ENCODE measurements around the gene ABHD14A.

- TF ChIP-seq SNAPC2 (CRISPR knock-in tag; IDR thresholded peaks at IDR 0.05) (no peak), TCF7 (IDR thresholded peaks at IDR 0.05; ENCODE audit: low read depth) (no peak), CTCF (CRISPR knock-in tag; IDR thresholded peaks at IDR 0.05) (no peak), ASH2L (IDR thresholded peaks at IDR 0.05; ENCODE audit: insufficient read length, low read depth, low read length) (no peak)
- TF ChIP-seq, protein P1, sequence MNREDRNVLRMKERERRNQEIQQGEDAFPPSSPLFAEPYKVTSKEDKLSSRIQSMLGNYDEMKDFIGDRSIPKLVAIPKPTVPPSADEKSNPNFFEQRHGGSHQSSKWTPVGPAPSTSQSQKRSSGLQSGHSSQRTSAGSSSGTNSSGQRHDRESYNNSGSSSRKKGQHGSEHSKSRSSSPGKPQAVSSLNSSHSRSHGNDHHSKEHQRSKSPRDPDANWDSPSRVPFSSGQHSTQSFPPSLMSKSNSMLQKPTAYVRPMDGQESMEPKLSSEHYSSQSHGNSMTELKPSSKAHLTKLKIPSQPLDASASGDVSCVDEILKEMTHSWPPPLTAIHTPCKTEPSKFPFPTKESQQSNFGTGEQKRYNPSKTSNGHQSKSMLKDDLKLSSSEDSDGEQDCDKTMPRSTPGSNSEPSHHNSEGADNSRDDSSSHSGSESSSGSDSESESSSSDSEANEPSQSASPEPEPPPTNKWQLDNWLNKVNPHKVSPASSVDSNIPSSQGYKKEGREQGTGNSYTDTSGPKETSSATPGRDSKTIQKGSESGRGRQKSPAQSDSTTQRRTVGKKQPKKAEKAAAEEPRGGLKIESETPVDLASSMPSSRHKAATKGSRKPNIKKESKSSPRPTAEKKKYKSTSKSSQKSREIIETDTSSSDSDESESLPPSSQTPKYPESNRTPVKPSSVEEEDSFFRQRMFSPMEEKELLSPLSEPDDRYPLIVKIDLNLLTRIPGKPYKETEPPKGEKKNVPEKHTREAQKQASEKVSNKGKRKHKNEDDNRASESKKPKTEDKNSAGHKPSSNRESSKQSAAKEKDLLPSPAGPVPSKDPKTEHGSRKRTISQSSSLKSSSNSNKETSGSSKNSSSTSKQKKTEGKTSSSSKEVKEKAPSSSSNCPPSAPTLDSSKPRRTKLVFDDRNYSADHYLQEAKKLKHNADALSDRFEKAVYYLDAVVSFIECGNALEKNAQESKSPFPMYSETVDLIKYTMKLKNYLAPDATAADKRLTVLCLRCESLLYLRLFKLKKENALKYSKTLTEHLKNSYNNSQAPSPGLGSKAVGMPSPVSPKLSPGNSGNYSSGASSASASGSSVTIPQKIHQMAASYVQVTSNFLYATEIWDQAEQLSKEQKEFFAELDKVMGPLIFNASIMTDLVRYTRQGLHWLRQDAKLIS (CRISPR knock-in tag; IDR thresholded peaks at IDR 0.05) = no peak
Measured at GRCh38 chr3:51985063-51985462, 10.2 kb downstream of the ABHD14A start.

Data from HepG2 (cell line).